HG02798 (cell line): ENCODE measurements around the gene IGF1R.

Experiments
- ATAC-seq: cut with Tn5 transposase; IDR thresholded peaks from one replicate; pipeline ENCODE4 v1.9.1; 2021; ENCODE audit warnings: mild to moderate bottlenecking; ENCODE audit not compliant: unreplicated experiment, poor library complexity

Gene IGF1R

DNA sequence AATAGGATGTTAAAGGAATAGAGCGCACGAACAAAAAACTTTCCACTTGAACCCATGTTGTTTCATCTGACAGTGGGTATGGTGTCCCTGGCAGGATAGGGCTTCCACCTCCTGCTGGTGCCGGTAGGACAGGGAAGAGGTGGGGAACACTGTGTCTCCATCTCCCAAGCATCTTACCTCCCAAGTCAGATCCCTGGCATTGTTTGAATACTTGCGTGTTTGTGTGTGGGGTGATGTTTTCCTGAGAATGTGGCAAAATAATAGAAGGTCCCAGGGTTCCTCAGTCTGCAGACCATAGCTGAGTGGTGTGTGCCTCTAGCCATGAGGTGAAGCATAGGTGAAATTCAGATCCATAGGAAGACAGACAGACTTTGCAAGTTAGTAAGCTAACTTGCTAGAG is 119.4 kb downstream of the IGF1R start:
- ATAC-seq, result no peak

DNA sequence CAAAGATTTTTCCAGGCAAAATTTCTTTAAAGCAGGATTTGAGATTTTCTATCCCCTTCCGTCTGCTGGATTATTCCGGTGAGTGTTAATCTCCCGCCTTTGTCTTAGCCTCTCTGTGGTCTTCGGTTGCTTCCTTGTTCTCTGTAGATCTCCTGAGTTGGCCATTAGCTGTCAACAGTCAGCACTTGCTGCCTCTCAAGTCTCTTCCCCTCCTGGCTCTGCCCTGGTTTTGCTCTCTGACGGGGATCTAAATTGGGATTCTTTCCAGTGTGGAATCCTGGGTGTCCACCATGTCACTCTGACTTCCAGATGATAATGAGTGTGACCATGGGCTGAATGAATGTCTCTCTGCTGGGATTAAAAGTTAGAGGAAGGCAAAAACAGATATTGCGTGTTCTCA is 121.5 kb downstream of the IGF1R start:
- no peak for ATAC-seq

DNA sequence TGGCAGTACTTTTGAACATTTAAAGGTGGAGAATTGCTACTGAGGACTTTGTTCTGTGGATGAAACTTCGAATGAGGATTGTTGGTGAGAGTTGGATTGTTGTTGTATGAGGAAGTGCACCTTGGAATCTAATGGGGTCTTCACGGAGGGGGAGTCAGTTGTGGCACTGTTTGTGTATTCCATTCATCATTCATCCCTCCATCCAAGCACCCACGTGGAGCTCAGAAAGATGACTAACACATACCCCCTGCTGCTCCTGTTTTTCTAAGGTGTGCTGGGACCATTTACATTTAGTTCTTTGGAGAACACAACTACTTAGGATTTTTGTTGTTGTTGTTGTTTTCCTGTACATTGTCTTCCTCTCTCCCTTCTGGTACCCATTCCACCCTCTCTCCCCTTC is 122.6 kb downstream of the IGF1R start:
- no peak for ATAC-seq

DNA sequence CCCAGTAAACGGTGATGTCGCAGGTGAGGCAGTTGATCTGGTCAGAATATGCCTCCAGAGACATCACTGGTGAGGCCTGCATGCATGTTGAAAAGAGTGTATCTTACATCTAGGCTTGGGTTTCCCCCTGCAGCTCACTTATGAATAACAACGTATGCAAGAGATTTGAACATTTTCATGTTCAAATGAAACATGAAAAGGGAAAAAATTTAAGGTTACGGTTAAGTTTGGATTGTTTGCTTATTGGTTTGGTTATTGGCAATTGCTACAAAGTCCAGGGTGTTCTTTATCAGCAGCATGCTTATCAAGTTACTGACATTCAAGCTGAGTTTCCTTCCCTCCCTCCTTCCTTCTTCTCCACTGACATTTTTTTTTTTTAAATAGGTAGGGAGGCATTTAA is 123.2 kb downstream of the IGF1R start:
- ATAC-seq, result no peak

DNA sequence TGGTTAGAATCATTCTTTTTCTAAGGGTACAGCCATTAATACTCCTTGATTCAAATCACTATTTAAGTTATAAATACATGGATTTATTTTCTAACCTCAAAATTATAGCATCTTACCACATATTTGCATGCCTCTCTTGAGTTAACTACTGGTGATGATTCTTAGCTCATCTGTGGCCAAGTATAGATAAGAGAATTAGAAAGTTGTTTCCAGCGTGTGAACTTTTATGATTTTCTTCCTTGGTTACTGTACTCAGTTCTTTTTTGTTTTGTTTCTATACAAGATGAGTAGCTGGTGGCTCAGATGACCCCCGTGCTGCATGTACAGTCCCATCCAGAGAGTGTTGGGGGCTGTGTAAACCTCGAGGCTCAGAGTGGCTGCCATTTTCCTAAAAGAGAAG is 124.6 kb downstream of the IGF1R start:
- no peak for ATAC-seq

DNA sequence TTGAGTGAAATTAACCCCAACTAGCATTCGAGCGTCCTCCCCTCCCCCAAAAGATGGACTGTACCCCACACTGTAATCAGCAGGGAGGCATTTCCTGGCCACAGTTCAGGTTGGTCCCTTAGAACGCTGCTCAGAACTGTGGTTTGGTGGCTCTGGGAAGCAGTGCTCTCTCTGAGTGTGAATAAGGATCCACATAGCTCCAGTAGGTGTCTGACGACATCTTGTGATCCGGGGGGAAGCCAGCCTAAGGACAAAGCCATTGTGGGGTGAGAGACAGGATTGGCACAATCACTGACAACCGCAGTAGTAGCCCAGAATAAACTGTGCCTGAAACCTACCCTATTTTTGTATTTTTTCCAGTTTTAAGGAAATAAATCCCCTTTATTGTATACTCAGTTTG is 125.3 kb downstream of the IGF1R start:
- ATAC-seq, result no peak

DNA sequence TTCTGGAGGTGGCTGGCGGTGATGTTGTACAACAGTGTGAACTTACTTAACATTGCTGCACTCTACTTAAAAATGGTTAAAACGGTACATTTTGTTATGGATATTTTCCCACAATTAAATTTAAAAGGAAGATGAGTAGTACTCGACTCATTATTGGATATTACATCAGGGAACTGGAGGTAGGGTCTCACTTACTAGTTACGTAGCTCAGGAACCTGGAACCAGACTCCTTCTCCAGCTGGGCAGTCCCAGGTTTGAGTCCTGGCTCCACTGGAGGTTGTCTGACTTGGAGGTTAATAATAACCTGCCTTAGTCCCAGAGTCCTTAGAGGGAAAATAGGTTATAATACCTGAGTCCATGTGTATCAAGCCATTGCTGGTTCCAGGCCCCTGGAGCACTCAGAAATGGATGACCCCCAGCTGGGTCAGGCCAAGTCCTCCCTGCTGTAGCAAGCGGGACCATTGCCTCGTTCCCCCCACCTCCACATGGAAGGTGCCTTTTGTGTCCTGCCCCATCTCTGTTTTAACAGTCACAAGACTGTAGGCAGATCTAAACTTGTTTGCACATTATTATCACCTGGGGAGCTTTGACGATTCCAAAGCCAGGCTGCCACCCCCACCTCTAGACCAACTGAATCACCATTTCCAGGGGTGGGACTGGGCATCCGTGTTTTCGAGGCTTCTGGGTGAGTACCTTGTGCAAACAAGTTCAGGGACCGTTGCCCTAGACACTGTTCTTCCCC is 126.6 kb downstream of the IGF1R start:
- ATAC-seq, result no peak

DNA sequence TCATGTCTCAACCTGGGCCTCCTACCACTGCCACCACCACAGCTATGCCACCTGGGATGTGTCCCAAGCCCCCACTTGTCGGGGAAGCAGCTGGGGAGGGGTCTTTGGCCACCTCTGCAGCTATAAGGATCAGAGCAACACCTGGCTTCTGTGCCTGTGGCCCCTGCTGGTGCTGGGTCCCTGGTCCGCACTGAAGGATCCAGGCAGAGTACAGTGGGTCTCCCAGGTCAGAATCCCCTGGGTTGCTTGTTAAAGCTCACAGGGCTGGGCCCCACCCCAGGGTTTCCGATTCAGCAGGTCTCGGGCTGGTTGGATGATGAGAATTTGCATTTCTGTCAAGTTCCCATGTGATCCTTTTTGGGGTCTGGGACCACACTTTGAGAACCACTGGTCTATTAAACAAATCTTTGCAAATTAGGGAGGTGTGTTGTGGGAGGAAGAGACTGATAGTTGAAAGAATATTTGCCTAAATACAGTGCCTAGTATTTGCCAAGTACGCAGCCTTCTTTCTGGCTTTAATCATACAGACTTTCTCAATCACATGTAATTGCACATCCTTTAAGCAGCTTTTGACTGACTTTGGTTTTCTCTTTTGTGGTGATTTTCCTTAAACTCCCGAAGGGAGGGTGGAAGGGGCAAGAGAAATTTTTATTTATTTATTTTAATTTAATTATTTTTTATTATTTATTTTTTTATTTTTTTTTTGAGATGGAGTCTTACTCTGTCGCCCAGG is 127.3 kb downstream of the IGF1R start:
- no peak for ATAC-seq

DNA sequence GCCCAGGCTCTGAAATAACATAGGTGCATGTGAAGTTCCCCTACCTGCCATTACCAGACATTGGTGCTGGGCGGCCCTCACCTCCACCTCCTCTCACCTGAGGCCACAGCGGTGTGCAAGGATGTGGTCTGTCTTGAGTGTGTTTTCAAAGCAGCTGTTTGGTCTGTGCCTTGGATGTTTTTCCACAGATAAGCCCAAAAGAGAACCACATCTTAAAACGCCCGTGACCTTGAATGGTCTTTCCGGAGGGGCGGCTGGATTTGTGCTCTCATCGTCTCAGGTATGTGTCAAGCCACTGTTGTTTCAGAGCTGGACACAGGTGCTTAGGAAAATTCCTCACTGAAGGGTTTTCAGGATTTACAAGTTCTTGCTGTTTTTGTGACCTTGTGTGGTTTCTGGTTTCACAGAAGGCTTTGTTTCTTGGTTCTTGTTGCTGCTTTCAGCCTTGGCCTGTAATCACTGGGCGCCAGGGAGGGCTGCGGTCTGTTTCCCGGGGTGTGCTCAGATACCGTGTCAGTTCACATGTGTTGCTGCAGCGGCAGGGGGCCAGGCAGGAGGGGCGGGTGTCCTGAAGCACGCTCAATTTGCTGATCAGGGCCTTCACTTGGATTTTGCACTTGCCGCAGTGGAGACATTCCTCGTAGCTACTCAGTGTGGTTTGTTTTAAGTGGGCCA is 128.4 kb downstream of the IGF1R start:
- no peak for ATAC-seq

DNA sequence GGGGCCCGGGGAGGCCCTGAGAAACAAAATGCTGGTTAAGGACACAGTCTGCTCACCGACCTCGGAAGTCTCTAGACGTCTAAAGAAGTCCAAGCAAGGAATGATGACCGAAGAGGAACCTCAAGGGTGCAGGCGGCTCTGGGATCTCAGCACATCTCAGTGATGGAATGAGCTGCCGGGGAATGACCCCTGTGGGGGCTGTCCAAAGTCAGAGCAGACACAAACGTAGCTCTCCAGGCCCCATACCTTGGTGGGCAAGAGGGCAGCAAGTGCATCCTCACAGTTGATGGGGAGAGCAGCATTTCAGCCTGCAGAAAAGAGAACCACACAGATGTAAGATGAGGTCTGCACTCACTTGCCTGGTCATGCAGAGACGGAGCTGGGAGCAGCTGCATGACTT is 129.1 kb downstream of the IGF1R start:
- ATAC-seq, result no peak

DNA sequence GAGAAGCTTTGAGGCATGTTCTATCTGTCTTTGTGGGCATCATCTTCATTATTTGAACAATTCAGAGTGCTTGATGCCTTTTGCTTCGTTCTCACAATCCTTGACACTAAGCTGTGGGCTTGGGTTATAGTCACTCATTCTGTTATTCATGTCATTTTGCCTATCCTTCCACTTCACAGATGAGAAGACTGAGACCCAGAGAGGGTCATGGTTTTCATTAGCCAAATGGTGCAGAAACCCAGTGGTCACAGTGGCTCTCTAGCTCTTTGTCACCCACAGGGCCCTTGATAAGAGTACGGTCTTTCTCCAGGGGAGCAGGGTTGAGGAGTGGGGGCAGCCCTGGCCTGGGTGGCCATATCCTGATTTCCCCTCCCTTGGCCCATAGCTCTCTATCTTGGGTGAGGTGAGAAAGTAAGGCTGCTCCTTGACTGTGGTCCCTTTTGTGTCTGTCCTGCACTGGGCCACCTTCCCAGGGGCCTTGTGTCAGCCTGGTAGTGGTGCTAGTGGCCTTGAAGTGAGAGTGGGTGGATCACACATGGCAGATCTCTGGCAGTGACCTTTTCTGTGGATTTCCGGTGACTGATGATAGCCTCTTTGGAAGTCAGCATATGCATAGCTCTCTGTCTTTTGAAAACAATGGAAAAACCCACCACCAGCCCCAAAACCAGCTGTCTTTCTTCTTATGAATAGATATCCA is 130.1 kb downstream of the IGF1R start:
- ATAC-seq, result no peak

DNA sequence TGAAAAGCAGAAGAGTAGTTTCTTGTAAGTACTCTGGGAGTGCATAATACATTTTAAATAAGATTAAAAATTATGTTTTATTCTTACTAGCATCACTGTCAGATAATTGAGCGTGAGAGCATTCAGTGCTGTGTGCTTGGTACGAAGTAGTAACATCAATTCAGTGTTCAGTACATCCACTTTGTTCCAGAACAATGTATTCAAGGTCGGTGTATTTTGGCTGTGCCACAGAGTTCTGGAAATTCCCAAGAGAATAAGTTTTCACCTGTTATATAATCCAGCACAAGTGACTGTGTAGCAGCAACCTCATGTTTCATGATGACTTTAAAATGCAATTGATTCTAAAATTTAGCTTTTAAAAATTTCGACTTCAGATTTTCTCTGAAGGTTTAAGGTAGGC is 130.6 kb downstream of the IGF1R start:
- ATAC-seq, result no peak

DNA sequence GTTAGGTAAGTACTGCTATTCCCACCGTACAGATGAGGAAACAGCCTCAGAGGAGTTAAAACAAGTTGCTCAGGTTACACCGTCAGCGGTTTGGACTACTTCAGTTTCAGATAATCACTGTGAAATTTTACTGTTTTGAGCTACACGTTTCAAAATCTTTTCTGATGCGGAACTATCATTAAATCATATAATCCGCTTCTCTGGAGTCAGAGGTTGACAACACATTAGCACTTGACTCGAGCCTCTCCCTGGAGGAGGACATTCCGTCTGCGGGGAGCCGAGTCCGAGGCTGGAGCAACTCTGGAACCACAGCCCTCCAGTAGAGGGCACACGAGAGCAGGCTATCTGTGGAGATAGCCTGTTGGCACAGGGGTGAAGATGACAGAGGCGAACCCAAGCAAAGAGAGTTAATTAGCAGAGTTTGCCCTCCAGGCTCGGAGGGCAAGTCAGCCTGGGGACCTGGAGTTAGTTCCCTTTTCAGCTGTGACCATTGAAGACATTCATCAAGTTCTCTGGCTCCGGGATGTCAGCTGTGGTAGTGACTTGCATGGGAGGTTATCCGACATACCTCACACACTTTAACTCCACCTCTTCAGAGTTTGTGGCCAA is 131.2 kb downstream of the IGF1R start:
- ATAC-seq, result peak; percentile 88

DNA sequence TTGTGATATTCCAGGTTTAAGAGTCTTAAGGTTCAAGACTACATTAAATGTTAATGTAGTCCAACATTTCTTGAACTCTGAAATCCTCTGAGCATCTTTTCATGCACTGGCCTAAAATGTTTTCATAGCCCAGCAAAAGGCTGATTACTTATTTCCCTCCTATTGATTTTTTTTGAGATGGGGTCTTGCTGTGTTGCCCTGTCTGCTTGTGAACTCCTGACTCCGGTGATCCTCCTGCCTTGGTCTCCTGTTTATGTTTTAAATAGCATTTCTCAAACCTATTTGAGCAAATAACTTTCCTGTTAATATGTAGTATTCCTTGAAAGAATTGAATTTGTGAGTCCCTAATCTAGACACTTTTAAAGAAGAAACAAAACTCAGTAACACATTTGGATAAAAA is 133.5 kb downstream of the IGF1R start:
- ATAC-seq, result no peak

DNA sequence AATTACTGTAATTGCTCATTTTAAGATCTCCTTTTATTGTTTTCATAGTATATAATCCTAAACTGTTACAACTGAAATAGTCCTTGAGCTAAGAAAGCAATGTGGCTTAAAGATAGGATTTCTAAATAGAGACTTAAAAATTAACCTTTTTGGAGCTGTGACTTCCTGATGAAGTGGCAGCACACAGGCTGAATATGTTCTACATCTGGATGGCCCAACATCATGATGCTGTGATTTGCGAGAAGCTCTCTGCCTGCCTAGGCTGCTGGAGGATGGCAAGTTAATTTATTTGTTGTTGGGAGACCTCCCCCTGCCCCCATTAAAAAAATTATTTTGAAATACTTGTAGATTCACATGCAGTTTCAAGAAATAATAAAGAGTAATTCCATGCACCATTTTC is 134.5 kb downstream of the IGF1R start:
- no peak for ATAC-seq

DNA sequence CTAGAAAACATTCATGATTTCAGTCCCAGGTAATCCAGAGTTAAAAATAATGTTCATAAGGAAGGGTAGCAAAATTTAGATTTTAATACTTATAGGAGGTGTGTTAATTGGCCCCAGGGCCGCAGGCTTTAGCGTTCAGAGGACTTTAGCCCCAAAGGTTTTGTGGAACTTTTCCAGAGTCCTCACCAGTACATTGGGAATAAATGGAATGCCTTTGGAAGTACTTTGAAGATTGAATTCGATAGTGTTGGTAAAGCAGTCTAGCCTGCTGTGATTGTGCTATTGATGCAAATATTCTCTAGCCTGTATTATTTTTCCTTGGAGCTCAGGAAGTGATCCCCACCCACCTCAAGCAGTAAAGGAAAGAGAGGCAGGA is 137.1 kb downstream of the IGF1R start:
- no peak for ATAC-seq

DNA sequence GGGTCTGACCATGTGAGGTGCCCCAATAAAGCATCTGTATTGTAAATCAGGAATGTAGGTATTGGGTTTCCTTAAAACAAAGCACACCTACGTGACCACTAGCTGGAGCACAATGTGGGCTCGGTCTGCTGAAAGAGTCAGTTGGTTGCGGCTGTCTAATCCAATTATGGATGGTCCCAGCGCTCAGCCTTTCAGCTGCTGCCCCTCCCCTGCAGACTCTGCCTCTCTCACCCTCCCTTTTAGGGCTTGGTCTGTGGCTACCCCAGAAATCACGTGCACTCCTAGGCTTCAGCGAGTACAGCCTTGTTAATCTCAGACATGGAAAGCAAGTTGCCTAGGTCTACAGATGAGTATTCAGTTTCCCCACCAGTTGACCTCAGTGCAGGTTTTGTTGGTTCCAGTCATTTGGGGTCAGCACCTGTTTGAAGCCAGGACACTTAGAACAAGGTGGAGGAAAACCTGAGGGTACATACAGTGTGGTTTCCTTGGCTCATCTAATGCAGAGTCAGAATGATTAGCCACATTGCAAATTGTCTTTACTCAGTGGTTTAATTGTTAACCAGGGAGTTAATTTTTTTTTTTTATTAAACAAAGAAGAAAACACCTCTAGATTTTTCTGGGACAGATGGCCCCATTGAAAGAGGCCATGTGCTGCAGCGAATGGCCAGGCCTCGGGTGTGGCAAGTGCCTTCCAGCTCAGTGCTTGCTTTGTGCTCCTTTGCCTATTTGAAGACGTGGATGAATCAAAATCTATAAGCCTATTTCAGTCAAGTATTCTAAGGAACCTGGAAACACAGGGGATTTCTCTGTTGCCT is 137.7 kb downstream of the IGF1R start:
- ATAC-seq, result peak; percentile 75

DNA sequence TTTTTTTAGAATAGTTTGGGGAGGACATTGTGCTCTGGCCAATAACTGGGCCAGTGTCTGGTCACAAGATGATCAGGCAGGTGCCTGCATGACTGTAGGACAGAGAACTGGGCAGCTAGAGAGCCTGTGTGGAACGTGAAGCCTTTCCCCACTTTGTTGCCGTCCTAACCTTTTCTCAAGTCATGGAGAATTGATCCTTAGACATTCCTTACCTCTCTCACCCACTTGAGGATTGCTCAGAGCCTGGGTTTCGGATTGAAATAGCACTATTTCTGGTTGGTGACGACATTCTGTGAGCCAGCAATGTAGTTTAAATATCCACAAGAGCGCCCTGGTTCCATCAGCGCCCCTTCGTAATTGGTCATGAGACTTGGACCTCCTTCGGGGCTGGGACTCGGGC is 138.4 kb downstream of the IGF1R start:
- peak; percentile 21 for ATAC-seq

DNA sequence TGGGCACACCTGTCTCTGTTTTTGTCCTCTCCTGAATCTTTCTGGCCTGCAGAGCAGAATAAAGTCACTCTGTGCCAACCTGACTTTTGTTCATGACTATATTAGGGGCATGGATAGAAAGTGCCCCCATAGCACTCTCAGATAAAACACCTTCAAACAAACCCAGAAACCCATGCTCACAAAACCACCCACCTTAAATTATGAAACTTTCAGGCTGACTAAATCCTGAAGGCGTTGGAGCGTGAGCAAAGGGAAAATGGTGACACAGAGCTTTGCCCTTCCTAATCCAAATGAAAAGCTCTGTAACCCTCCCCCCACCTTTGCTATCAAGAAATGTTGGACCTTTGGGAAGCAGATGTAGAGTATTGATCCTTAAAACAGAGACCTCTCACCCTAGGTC is 138.9 kb downstream of the IGF1R start:
- ATAC-seq, result no peak
